Keratinocyte (primary cell): ENCODE measurements around the gene SEL1L. TPM values are rescaled to one million over a fixed set of nuclear protein-coding genes. Genes with fewer than 3 reads are reported as not detected.

ENCODE experiments used
- DNase-seq: peaks from one replicate; pipeline ENCODE4 v3.0.0-alpha.2; 2011; ENCODE audit warnings: low read depth, missing footprints, low spot score
- FAIRE-seq: peaks from 2 replicates; lab custom pipeline; 2011; peaks lifted over from hg19 to GRCh38; lab: Jason Lieb, UNC
- H2AFZ ChIP-seq: 2 replicates; pipeline ENCODE4 v1.6.0; 2012; ENCODE audit warnings: low read length, control low read depth, inconsistent platforms; ENCODE audit not compliant: control insufficient read depth
- H3K27ac ChIP-seq: 2 replicates; pipeline ENCODE4 v1.5.1; 2011; ENCODE audit warnings: low read length; ENCODE audit not compliant: control insufficient read depth, insufficient read depth
- H3K27me3 ChIP-seq: 3 replicates; pipeline ENCODE4 v1.6.0; 2011; ENCODE audit warnings: low read length; ENCODE audit not compliant: control insufficient read depth, insufficient read depth; ENCODE audit errors: extremely low read depth
- H3K36me3 ChIP-seq, 2 experiments: 2 replicates in 1 of 2; 3 replicates in 1 of 2; pipeline ENCODE4 v1.5.1; 2011; ENCODE audit warnings: low read length in 2 of 2, mild to moderate bottlenecking in 1 of 2; ENCODE audit not compliant: control insufficient read depth in 2 of 2, insufficient read depth in 2 of 2; ENCODE audit errors: extremely low read depth in 1 of 2
- H3K4me1 ChIP-seq: 3 replicates; pipeline ENCODE4 v1.5.1; 2011; ENCODE audit warnings: low read length; ENCODE audit not compliant: control insufficient read depth, insufficient read depth; ENCODE audit errors: extremely low read depth
- H3K4me2 ChIP-seq: 3 replicates; pipeline ENCODE4 v1.6.0; 2011; ENCODE audit warnings: low read depth, low read length; ENCODE audit not compliant: control insufficient read depth, insufficient read depth; ENCODE audit errors: extremely low read depth
- H3K4me3 ChIP-seq, 3 experiments: fragments of 200-600 bp in 1 of 3; sonication (generic) in 1 of 3; 2 replicates in 2 of 3; 3 replicates in 1 of 3; pipeline ENCODE4 v1.5.1; 2011 to 2016; ENCODE audit warnings: low read length in 3 of 3, mild to moderate bottlenecking in 3 of 3, control low read depth in 2 of 3, inconsistent platforms in 1 of 3, low read depth in 1 of 3, mixed read lengths in 1 of 3, mixed run types in 1 of 3, moderate library complexity in 1 of 3; ENCODE audit not compliant: control insufficient read depth in 2 of 3, insufficient read depth in 2 of 3; ENCODE audit errors: extremely low read depth in 1 of 3
- H3K79me2 ChIP-seq: 2 replicates; pipeline ENCODE4 v1.6.0; 2012; ENCODE audit warnings: low read length; ENCODE audit not compliant: control insufficient read depth, insufficient read depth
- H3K9ac ChIP-seq: 3 replicates; pipeline ENCODE4 v1.6.0; 2011; ENCODE audit warnings: low read length; ENCODE audit not compliant: control insufficient read depth, insufficient read depth; ENCODE audit errors: extremely low read depth
- H3K9me1 ChIP-seq: 3 replicates; pipeline ENCODE4 v1.6.0; 2011; ENCODE audit warnings: low read length; ENCODE audit not compliant: control insufficient read depth, insufficient read depth; ENCODE audit errors: extremely low read depth
- H3K9me3 ChIP-seq: 2 replicates; pipeline ENCODE4 v1.5.1; 2012; ENCODE audit warnings: low read depth, low read length; ENCODE audit not compliant: control insufficient read depth
- H4K20me1 ChIP-seq: 3 replicates; pipeline ENCODE4 v1.6.0; 2011; ENCODE audit warnings: low read length; ENCODE audit not compliant: control insufficient read depth, insufficient read depth; ENCODE audit errors: extremely low read depth
- EZH2 ChIP-seq: IDR thresholded peaks from one replicate; pipeline ENCODE4 v1.6.1; 2012; ENCODE audit warnings: inconsistent platforms, mild to moderate bottlenecking, low read length, moderate library complexity
- dilution Hi-C: fragments of 300-500 bp; cut with MboI; formaldehyde crosslinking; loops from one replicate; pipeline ENCODE4 v1.7.0; 2020; ENCODE audit warnings: low sequenced_read_pairs; ENCODE audit not compliant: extremely low pct_ligation_motif_present
- polyA plus RNA-seq, 5 experiments: library from polyadenylated mRNA; depleted of rRNA in 3 of 5; stranded (reverse) in 3 of 5; stranded (forward) in 1 of 5; unstranded in 1 of 5; fragments of >200 nt; gene quantifications; 1 replicate in 1 of 5; 2 replicates in 3 of 5; 3 replicates in 1 of 5; pipeline versions ENCODE4 v1.2.1 to v1.2.3, GENCODE V29; 2011 to 2012; ENCODE audit warnings: missing spikeins in 2 of 5, low read depth in 1 of 5, low replicate concordance in 1 of 5
- TF ChIP-seq, protein P1 (sequence below), 3 experiments: IDR thresholded peaks in 1 of 3; conservative IDR thresholded peaks in 1 of 3; optimal IDR thresholded peaks in 1 of 3; 2 replicates in 2 of 3; 3 replicates in 1 of 3; pipeline versions ENCODE3 to v1.5.1; 2011; ENCODE audit warnings: low read length in 3 of 3, mild to moderate bottlenecking in 3 of 3, moderate library complexity in 2 of 3, control low read depth in 1 of 3, inconsistent platforms in 1 of 3; ENCODE audit not compliant: insufficient read depth in 2 of 3; ENCODE audit errors: extremely low read depth in 1 of 3

Gene SEL1L
- polyA plus RNA-seq, 1 donor (not counting 4 experiments of a cell fraction or from before 2014, with no cell fraction given): 19.7 TPM

- Histone ChIP-seq H4K20me1 (no peaks in the 10 kb centered on the region), H3K36me3 (peaks cover 17 to 22% of the 10 kb centered on the region in 2 experiments)
Measured at GRCh38 chr14:81485372-81485771, 48.3 kb downstream of the SEL1L start.

DNA sequence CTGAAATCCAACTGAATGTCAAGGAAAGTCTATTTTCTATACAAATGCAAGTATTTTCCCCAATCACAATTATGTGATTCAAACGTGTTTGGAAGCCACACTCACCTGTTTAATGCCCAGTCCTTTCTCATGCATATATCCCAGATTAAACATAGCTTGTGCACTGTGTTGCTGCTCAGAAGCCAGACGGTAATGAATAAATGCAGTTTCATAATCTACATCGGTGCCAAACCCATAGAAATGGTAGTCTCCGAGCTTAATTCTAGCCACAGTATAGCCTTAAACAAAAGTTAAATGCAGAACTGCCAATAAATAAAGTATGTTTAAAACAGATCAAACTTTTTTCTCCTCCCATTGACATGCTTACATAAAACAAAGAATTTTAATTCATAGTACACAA is 49.5 kb downstream of the SEL1L start:
- Histone ChIP-seq H3K9ac (no peak overlapping the region), H4K20me1 (no peaks in the 10 kb centered on the region), H3K79me2 (no peaks in the 10 kb centered on the region), H3K9me3 (no peaks in the 10 kb centered on the region), H3K4me2 (no peak overlapping the region), H3K36me3 (peaks cover 15 to 23% of the 10 kb centered on the region in 2 experiments), H3K4me1 (no peaks in the 10 kb centered on the region), H3K27ac (no peak overlapping the region), H3K9me1 (no peaks in the 10 kb centered on the region), H3K27me3 (no peaks in the 10 kb centered on the region), H2AFZ (no peak overlapping the region), H3K4me3 (no peak overlapping the region)
- FAIRE-seq: no peak
- TF ChIP-seq, protein P1, sequence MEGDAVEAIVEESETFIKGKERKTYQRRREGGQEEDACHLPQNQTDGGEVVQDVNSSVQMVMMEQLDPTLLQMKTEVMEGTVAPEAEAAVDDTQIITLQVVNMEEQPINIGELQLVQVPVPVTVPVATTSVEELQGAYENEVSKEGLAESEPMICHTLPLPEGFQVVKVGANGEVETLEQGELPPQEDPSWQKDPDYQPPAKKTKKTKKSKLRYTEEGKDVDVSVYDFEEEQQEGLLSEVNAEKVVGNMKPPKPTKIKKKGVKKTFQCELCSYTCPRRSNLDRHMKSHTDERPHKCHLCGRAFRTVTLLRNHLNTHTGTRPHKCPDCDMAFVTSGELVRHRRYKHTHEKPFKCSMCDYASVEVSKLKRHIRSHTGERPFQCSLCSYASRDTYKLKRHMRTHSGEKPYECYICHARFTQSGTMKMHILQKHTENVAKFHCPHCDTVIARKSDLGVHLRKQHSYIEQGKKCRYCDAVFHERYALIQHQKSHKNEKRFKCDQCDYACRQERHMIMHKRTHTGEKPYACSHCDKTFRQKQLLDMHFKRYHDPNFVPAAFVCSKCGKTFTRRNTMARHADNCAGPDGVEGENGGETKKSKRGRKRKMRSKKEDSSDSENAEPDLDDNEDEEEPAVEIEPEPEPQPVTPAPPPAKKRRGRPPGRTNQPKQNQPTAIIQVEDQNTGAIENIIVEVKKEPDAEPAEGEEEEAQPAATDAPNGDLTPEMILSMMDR (optimal IDR thresholded peaks at IDR 0.05 in 1 of 3, IDR thresholded peaks at IDR 0.05 in 1 of 3, conservative IDR thresholded peaks at IDR 0.05 in 1 of 3; ENCODE audit: extremely low read depth in 1 of 3, insufficient read depth in 2 of 3, low read length in 3 of 3): no peak
- TF ChIP-seq EZH2: no peak
- no peak for DNase-seq
- dilution Hi-C loops: no loop called here

More at GRCh38 chr14:81485372-81485771, 48.3 kb downstream of the SEL1L start:
- Histone ChIP-seq H3K4me1 (no peaks in the 10 kb centered on the region), H3K9ac (no peak overlapping the region), H2AFZ (no peak overlapping the region), H3K27ac (no peak overlapping the region), H3K9me3 (no peaks in the 10 kb centered on the region), H3K27me3 (no peaks in the 10 kb centered on the region), H3K4me3 (no peak overlapping the region), H3K4me2 (no peak overlapping the region), H3K9me1 (no peaks in the 10 kb centered on the region), H3K79me2 (no peaks in the 10 kb centered on the region)
- dilution Hi-C loops: no loop called here
- FAIRE-seq (no peak), DNase-seq (no peak)
- TF ChIP-seq, protein P1 (optimal IDR thresholded peaks at IDR 0.05 in 1 of 3, IDR thresholded peaks at IDR 0.05 in 1 of 3, conservative IDR thresholded peaks at IDR 0.05 in 1 of 3; ENCODE audit: extremely low read depth in 1 of 3, insufficient read depth in 2 of 3, low read length in 3 of 3): no peak
- no peak for TF ChIP-seq EZH2
